AG08396 (cell line): ENCODE results near the gene ALKBH4.
"Not testable (repeated sequence)": the region's sequence is repeated elsewhere in the genome, so short reads cannot be mapped to it uniquely, and the experiment has no call there.

ENCODE experiments used
- DNase-seq: peaks from one replicate; pipeline ENCODE4 v3.0.0; 2012; ENCODE audit warnings: low spot score, mixed read lengths

Gene ALKBH4

GRCh38 chr7:102478314-102479208, 13.9 kb upstream of the ALKBH4 start, which contains the start of gene POLR2J:
Gene POLR2J (minus strand): TSS chr7:102478922. CDS start chr7:102478860, 62 bp downstream.
- not testable (repeated sequence) for DNase-seq

- DNase-seq, result not testable (repeated sequence)
These were observed 10.2 kb upstream of the ALKBH4 start for GRCh38 chr7:102474736-102475435.

GRCh38 chr7:102474116-102474515, 9.5 kb upstream of the ALKBH4 start:
- DNase-seq, result not testable (repeated sequence)

- no peak for DNase-seq
These were observed 8.8 kb upstream of the ALKBH4 start for GRCh38 chr7:102473271-102473991.

- DNase-seq, result no peak
These were observed 7.7 kb upstream of the ALKBH4 start for GRCh38 chr7:102472126-102473041.

GRCh38 chr7:102471791-102472125, 7.1 kb upstream of the ALKBH4 start:
- DNase-seq, result no peak

GRCh38 chr7:102469972-102470825, 5.5 kb upstream of the ALKBH4 start:
- no peak for DNase-seq

- no peak for DNase-seq
These were observed 4.8 kb upstream of the ALKBH4 start for GRCh38 chr7:102469351-102469971.

- DNase-seq, result no peak
These were observed 4.1 kb upstream of the ALKBH4 start for GRCh38 chr7:102468478-102469350.

- no peak for DNase-seq
These were observed 3.2 kb upstream of the ALKBH4 start for GRCh38 chr7:102467581-102468477.

GRCh38 chr7:102466097-102466496, 1.4 kb upstream of the ALKBH4 start:
- DNase-seq, result no peak

GRCh38 chr7:102463841-102464576, 654 bp downstream of the ALKBH4 start:
- DNase-seq, result peak; percentile 55

GRCh38 chr7:102460467-102460866, 4.2 kb downstream of the ALKBH4 start:
- DNase-seq, result no peak

GRCh38 chr7:102459221-102459844, 5.3 kb downstream of the ALKBH4 start:
- no peak for DNase-seq

- no peak for DNase-seq
These were observed 7.2 kb downstream of the ALKBH4 start for GRCh38 chr7:102457352-102457924.

GRCh38 chr7:102456327-102456726, 8.3 kb downstream of the ALKBH4 start:
- no peak for DNase-seq
